ENCODE data around the gene RASSF8.

The RASSF8 gene

GRCh38 chr12:26065451-26065850, 107.0 kb downstream of the RASSF8 start:
- peaks cover 12% of the 10 kb centered on the region for H3K27me3 Mint-ChIP-seq
- no peak overlapping the region for H3K27ac Mint-ChIP-seq
- no peaks in the 10 kb centered on the region for H3K4me1 Mint-ChIP-seq (ENCODE audit: low read depth)
- no peaks in the 10 kb centered on the region for H3K36me3 Mint-ChIP-seq
- H3K4me3 Mint-ChIP-seq, result no peak overlapping the region
- H3K9me3 Mint-ChIP-seq (ENCODE audit: low read depth), result no peaks in the 10 kb centered on the region

GRCh38 chr12:26068503-26068902, 110.0 kb downstream of the RASSF8 start:
- H3K36me3 Mint-ChIP-seq, result no peaks in the 10 kb centered on the region
- H3K27me3 Mint-ChIP-seq, result peaks cover 10% of the 10 kb centered on the region
- no peaks in the 10 kb centered on the region for H3K4me1 Mint-ChIP-seq (ENCODE audit: low read depth)
- H3K9me3 Mint-ChIP-seq (ENCODE audit: low read depth), result no peaks in the 10 kb centered on the region
- no peak overlapping the region for H3K4me3 Mint-ChIP-seq
- no peak overlapping the region for H3K27ac Mint-ChIP-seq

GRCh38 chr12:26069796-26070195, 111.3 kb downstream of the RASSF8 start:
- H3K27ac Mint-ChIP-seq, result no peak overlapping the region
- no peaks in the 10 kb centered on the region for H3K9me3 Mint-ChIP-seq (ENCODE audit: low read depth)
- peaks cover 8% of the 10 kb centered on the region for H3K27me3 Mint-ChIP-seq
- H3K4me1 Mint-ChIP-seq (ENCODE audit: low read depth), result no peaks in the 10 kb centered on the region
- H3K4me3 Mint-ChIP-seq, result no peak overlapping the region
- no peaks in the 10 kb centered on the region for H3K36me3 Mint-ChIP-seq

GRCh38 chr12:26077915-26078702, 119.6 kb downstream of the RASSF8 start:
- Mint-ChIP-seq H3K27ac (no peak overlapping the region), H3K27me3 (no peaks in the 10 kb centered on the region)

GRCh38 chr12:26080911-26081310, 122.4 kb downstream of the RASSF8 start:
- Mint-ChIP-seq H3K4me3 (no peak overlapping the region), H3K27me3 (no peaks in the 10 kb centered on the region), H3K36me3 (no peaks in the 10 kb centered on the region), H3K4me1 (ENCODE audit: low read depth) (no peaks in the 10 kb centered on the region), H3K9me3 (ENCODE audit: low read depth) (peaks cover 3% of the 10 kb centered on the region), H3K27ac (no peak overlapping the region)

More at GRCh38 chr12:26077915-26078702, 119.6 kb downstream of the RASSF8 start:
- no peak overlapping the region for H3K4me3 Mint-ChIP-seq
- H3K9me3 Mint-ChIP-seq (ENCODE audit: low read depth), result peaks cover 3% of the 10 kb centered on the region
- no peaks in the 10 kb centered on the region for H3K4me1 Mint-ChIP-seq (ENCODE audit: low read depth)
- no peaks in the 10 kb centered on the region for H3K36me3 Mint-ChIP-seq

- H3K27me3 Mint-ChIP-seq, result no peaks in the 10 kb centered on the region
- no peaks in the 10 kb centered on the region for H3K36me3 Mint-ChIP-seq
- no peak overlapping the region for H3K4me3 Mint-ChIP-seq
- no peaks in the 10 kb centered on the region for H3K4me1 Mint-ChIP-seq (ENCODE audit: low read depth)
- H3K27ac Mint-ChIP-seq, result no peak overlapping the region
- peaks cover 3% of the 10 kb centered on the region for H3K9me3 Mint-ChIP-seq (ENCODE audit: low read depth)
These were observed 128.5 kb downstream of the RASSF8 start for GRCh38 chr12:26086936-26087335.

GRCh38 chr12:26088998-26089397, 130.5 kb downstream of the RASSF8 start:
- Mint-ChIP-seq H3K27ac (no peak overlapping the region), H3K9me3 (ENCODE audit: low read depth) (no peaks in the 10 kb centered on the region), H3K4me3 (no peak overlapping the region), H3K27me3 (no peaks in the 10 kb centered on the region), H3K36me3 (no peaks in the 10 kb centered on the region), H3K4me1 (ENCODE audit: low read depth) (peaks cover 3% of the 10 kb centered on the region)

GRCh38 chr12:26090836-26091510, 132.5 kb downstream of the RASSF8 start:
- Mint-ChIP-seq H3K27ac (no peak overlapping the region), H3K36me3 (no peaks in the 10 kb centered on the region), H3K9me3 (ENCODE audit: low read depth) (no peaks in the 10 kb centered on the region), H3K27me3 (no peaks in the 10 kb centered on the region), H3K4me1 (ENCODE audit: low read depth) (peaks cover 3% of the 10 kb centered on the region), H3K4me3 (no peak overlapping the region)

GRCh38 chr12:26091822-26092221, 133.3 kb downstream of the RASSF8 start:
- no peak overlapping the region for H3K4me3 Mint-ChIP-seq
- H3K36me3 Mint-ChIP-seq, result no peaks in the 10 kb centered on the region
- H3K27me3 Mint-ChIP-seq, result no peaks in the 10 kb centered on the region
- no peak overlapping the region for H3K27ac Mint-ChIP-seq
- H3K4me1 Mint-ChIP-seq (ENCODE audit: low read depth), result peaks cover 3% of the 10 kb centered on the region
- H3K9me3 Mint-ChIP-seq (ENCODE audit: low read depth), result no peaks in the 10 kb centered on the region

GRCh38 chr12:26092346-26093105, 134.0 kb downstream of the RASSF8 start:
- H3K4me1 Mint-ChIP-seq (ENCODE audit: low read depth), result peaks cover 3% of the 10 kb centered on the region
- H3K27me3 Mint-ChIP-seq, result no peaks in the 10 kb centered on the region
- no peak overlapping the region for H3K4me3 Mint-ChIP-seq
- H3K9me3 Mint-ChIP-seq (ENCODE audit: low read depth), result no peaks in the 10 kb centered on the region
- H3K36me3 Mint-ChIP-seq, result no peaks in the 10 kb centered on the region
- H3K27ac Mint-ChIP-seq, result no peak overlapping the region

- Mint-ChIP-seq H3K36me3 (no peaks in the 10 kb centered on the region), H3K27ac (no peak overlapping the region), H3K4me1 (ENCODE audit: low read depth) (peaks cover 3% of the 10 kb centered on the region), H3K27me3 (peaks cover 4% of the 10 kb centered on the region), H3K4me3 (no peak overlapping the region), H3K9me3 (ENCODE audit: low read depth) (no peaks in the 10 kb centered on the region)
These were observed 136.7 kb downstream of the RASSF8 start for GRCh38 chr12:26095186-26095585.

- H3K4me1 Mint-ChIP-seq (ENCODE audit: low read depth), result peaks cover 3% of the 10 kb centered on the region
- H3K27ac Mint-ChIP-seq, result no peak overlapping the region
- no peak overlapping the region for H3K4me3 Mint-ChIP-seq
- H3K9me3 Mint-ChIP-seq (ENCODE audit: low read depth), result no peaks in the 10 kb centered on the region
- no peaks in the 10 kb centered on the region for H3K36me3 Mint-ChIP-seq
- peaks cover 4% of the 10 kb centered on the region for H3K27me3 Mint-ChIP-seq
These were observed 137.6 kb downstream of the RASSF8 start for GRCh38 chr12:26096036-26096435.

- H3K9me3 Mint-ChIP-seq (ENCODE audit: low read depth), result no peaks in the 10 kb centered on the region
- peaks cover 4% of the 10 kb centered on the region for H3K27me3 Mint-ChIP-seq
- H3K4me3 Mint-ChIP-seq, result no peak overlapping the region
- peaks cover 3% of the 10 kb centered on the region for H3K4me1 Mint-ChIP-seq (ENCODE audit: low read depth)
- no peaks in the 10 kb centered on the region for H3K36me3 Mint-ChIP-seq
- no peak overlapping the region for H3K27ac Mint-ChIP-seq
These were observed 138.8 kb downstream of the RASSF8 start for GRCh38 chr12:26097046-26097878.

- no peak overlapping the region for H3K4me3 Mint-ChIP-seq
- H3K9me3 Mint-ChIP-seq (ENCODE audit: low read depth), result no peaks in the 10 kb centered on the region
- no peaks in the 10 kb centered on the region for H3K4me1 Mint-ChIP-seq (ENCODE audit: low read depth)
- peaks cover 4% of the 10 kb centered on the region for H3K27me3 Mint-ChIP-seq
- no peak overlapping the region for H3K27ac Mint-ChIP-seq
- H3K36me3 Mint-ChIP-seq, result no peaks in the 10 kb centered on the region
These were observed 142.3 kb downstream of the RASSF8 start for GRCh38 chr12:26100666-26101349.

Data from activated naive CD8-positive, alpha-beta T cell (primary cell).